WI38 (cell line): Measurements from ENCODE around the gene PNMA8A.

Experiments used
- H3K4me3 ChIP-seq: 2 replicates; pipeline ENCODE4 v1.5.1; 2011; ENCODE audit warnings: low read depth, mild to moderate bottlenecking, control low read depth, low read length
- TF ChIP-seq, protein P1 (sequence below): IDR thresholded peaks from 2 replicates; pipeline ENCODE4 v1.5.1; 2012; ENCODE audit warnings: low read depth, mild to moderate bottlenecking, control low read depth, low read length

Gene PNMA8A

DNA sequence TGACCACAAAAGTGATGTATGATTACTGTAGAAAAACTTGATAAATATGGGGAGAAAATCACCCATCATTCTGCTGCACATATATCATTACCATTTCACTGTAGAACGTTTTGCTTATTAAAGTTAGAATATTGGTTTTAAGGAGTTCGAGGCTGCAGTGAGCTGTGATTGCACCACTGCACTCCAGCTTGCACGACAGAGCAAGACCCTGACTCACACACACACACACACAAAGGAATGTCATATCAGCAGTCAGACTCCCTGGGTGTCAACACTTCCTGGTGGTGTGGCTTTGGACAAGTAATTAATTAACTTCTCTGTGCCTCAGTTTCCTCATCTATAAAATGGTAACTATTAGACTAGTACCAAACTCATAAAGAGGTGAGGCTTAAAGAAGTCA lies 11.3 kb upstream of the PNMA8A start:
- no peak overlapping the region for H3K4me3 ChIP-seq
- TF ChIP-seq, protein P1, sequence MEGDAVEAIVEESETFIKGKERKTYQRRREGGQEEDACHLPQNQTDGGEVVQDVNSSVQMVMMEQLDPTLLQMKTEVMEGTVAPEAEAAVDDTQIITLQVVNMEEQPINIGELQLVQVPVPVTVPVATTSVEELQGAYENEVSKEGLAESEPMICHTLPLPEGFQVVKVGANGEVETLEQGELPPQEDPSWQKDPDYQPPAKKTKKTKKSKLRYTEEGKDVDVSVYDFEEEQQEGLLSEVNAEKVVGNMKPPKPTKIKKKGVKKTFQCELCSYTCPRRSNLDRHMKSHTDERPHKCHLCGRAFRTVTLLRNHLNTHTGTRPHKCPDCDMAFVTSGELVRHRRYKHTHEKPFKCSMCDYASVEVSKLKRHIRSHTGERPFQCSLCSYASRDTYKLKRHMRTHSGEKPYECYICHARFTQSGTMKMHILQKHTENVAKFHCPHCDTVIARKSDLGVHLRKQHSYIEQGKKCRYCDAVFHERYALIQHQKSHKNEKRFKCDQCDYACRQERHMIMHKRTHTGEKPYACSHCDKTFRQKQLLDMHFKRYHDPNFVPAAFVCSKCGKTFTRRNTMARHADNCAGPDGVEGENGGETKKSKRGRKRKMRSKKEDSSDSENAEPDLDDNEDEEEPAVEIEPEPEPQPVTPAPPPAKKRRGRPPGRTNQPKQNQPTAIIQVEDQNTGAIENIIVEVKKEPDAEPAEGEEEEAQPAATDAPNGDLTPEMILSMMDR = no peak

DNA sequence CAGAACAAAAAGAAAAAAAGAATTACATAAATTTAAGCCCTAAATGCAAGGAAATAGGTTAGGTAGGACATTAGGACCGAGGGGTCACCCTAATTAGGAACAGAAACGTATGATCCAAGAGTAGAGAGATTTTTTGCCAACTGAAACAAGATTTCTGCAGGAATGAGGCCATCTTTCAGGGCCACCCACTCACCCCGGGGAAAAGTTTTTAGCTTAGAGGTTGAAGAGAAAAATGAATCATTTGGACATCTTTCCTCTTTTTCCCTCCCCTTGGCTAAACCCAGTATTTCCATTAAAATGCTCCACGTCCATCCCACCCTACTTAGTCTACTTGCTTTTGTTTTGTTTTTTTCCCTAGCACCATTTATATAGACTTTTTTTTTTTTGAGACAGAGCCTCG lies 10.6 kb upstream of the PNMA8A start:
- TF ChIP-seq, protein P1 = no peak
- no peak overlapping the region for H3K4me3 ChIP-seq

DNA sequence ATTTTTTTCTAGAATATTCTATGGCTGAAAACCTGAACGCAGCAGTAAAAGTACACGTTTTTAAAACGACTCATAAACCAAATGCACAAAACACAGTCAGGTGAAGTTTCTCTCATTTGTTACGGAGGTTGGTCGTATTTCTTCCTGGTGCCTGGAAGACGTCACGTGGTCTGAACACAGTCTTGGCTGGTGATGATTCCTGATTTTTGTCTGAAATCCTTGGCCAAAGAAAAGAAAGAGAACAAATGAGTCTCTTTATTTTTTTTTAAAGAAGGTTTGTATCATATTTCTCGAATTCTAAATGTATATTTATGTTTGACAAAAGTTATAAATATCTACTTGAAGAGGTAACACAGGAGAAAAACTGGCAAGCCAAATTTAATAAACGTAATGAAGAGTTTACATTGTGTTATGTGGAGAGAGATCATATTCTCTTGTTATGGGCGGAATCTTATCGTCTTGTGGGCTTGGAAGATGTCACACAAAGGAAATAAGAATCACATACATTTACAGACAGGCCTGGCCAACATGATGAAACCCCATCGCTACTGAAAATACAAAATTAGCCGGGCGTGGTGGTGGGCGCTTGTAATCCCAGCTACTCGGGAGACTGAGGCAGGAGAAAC lies 10.0 kb upstream of the PNMA8A start:
- H3K4me3 ChIP-seq = no peak overlapping the region
- TF ChIP-seq, protein P1 = no peak

DNA sequence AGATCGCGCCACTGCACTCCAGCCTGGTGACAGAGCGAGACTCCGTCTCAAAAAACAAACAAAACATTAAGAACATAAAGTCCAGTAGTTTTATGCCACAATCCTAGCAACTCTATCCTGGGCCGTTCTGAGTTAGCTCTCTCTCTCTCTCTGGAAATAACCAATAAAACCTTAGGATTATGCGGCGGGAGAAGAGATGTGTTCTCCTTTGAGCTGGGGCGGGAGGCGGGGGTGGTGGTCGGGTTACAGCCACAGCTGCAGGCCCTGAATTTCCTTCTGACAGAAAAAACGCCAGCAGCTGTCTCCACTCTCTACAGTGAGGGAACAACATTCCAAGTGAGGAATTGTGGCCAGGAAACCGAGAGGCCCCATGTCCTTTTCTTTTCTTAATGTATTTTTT lies 9.1 kb upstream of the PNMA8A start:
- TF ChIP-seq, protein P1 = no peak
- no peak overlapping the region; the same call in 1 of the 2 replicates for H3K4me3 ChIP-seq

DNA sequence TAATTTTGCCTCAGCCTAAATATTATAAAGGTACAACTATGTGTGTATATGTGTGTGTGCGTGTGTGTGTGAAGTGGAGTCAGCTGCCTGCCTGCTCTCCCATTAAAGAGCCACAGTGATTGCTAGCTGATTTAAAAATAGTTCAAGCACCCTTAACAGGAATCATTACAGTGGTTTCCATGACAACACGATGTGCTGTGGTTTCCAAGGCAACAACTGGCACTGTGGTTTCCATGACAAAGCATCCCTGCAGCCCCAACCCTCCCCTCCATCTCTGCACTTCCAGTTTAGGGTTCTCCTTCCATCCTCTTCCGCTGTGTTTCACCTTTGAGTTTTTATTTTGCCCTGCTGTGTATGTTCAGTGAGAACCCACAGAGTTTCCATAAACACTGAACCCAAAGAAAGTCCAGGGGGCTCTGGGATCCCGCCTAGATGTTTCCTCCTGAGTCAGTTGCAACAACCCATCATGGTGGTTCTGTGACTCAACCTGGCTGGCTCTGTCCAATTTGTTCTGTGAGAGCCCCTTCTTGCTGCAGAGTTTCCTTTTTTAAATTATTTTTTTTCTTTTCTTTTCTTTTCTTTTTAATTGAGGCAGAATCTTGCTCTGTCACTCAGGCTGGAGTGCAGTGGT lies 7.1 kb upstream of the PNMA8A start:
- no peak overlapping the region for H3K4me3 ChIP-seq
- TF ChIP-seq, protein P1 = no peak

DNA sequence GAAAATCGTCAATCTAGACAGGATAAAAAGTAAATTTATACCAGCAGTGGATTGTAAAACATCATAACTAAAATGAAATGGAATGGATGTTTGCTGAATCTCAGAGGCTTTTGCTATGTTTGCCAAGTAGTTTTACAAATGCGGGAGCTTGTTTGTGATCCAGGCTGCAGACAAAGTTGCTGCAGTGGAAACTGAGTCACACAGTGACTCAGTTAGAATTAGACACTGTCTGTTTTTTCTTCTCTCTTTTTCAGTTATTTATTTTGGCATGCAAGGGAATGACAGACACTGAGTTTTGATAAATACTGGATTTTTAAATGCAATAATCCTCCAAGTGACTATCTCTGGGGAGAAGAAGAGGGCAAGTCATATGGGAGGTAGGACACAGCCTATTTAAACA lies 4.6 kb upstream of the PNMA8A start:
- no peak overlapping the region for H3K4me3 ChIP-seq
- TF ChIP-seq, protein P1 = no peak

DNA sequence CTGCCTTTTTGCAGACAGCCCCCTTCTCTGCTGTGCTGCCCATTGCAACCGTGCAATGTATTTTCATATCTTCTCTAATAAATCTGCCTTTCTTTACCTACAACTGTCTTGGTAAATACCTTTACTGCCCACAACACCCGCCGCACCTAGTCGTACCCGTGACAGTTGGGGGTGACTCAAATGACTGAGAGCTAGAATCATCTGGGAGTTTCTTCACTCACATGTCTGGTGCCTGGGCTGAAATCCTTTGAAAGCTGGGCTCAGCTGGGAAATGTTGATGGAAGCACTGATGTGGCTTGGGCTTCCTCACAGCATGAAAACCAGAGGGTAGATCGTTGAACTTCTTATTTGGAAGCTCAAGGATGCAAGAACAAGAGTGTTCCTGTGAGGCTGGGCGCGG lies 2.8 kb upstream of the PNMA8A start:
- no peak overlapping the region for H3K4me3 ChIP-seq
- TF ChIP-seq, protein P1 = no peak
